Measurements from ENCODE around the gene DHX16.

The DHX16 gene

DNA sequence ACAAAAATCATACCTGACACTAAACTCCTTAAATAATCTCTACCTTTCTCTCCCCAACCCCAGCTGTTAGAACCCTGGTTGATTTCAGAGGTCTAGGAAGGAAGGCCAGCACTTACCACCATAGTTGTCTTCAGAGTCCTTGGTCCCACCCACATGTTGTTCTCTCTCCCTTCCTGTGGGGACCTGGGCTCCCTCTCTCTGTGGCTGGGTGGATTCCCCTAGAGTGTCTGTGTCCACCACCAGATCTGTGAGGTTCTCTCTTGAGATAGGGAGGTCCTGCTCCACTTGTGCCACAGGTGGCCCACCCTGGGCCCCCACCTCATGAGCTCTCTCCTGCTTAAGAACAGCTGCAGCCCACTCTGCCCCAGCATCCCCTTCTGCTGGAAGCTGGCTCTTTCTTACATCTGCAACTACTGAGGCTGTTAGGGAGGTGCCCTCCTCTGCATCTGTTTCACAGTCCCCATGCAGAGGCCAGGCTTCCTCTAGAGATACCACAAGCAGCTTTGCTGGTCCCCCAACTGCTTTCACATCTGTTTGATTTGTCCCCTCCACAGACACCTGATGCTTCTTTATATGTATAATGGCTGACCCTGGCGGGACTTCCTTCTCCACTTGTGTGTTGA, 39.1 kb upstream of the DHX16 start:
- Mint-ChIP-seq H3K27ac (peak overlapping the region; percentile 92), H3K27me3 (no peaks in the 10 kb centered on the region), H3K4me3 (peak overlapping the region; percentile 67), H3K36me3 (peaks cover 71% of the 10 kb centered on the region), H3K9me3 (no peaks in the 10 kb centered on the region), H3K4me1 (peaks cover 56% of the 10 kb centered on the region)
- CTCF ChIA-PET: interaction anchor here (1.1 to 1.8 kb wide), 3 partner anchors 10 to 39 kb away, joined by 4 to 10 read pairs (median 4); partner anchors contain the start of gene DHX16
- peak; percentile 51 for DNase-seq

DNA sequence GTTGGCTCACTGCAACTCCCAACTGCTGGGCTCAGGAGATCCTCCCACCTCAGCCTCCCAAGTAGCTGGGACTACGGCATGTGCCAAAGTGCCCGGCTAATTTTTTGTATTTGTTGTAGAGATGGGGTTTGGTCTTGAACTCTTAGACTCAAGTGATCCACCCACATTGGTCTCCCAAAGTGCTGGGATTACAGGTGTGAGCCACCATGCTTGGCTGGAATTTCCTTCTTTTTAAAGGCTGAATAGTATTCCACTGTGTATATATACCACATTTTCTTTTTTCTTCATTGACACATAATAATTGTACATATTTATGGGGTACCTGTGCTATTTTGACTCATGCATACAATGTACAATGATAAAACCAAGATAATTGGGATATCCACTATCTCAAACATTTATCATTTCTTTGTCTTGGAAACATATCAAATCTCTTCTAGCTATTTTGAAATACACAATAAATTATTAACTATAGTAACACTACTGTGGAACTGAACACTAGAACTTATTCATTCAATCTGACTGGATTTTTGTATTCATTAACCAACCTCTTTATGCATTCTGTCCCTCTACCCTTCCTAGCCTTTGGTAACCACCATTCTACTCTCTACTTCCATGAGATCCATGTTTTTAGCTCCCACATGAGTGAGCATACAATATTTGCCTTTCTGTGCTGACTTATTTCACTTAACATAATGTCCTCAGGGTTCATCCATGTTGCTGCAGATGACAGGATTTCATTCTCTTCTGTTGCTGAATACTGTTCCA, 36.5 kb upstream of the DHX16 start:
- DNase-seq: no peak
- no peak overlapping the region for H3K27ac Mint-ChIP-seq
- H3K27me3 Mint-ChIP-seq: no peaks in the 10 kb centered on the region
- H3K4me1 Mint-ChIP-seq: peaks cover 35% of the 10 kb centered on the region
- CTCF ChIA-PET: interaction anchor here (0.8 kb wide), 1 partner anchor 30 kb away, joined by 3 read pairs; no protein-coding TSS in a partner anchor
- no peaks in the 10 kb centered on the region for H3K9me3 Mint-ChIP-seq
- peaks cover 70% of the 10 kb centered on the region for H3K36me3 Mint-ChIP-seq
- H3K4me3 Mint-ChIP-seq: no peak overlapping the region

DNA sequence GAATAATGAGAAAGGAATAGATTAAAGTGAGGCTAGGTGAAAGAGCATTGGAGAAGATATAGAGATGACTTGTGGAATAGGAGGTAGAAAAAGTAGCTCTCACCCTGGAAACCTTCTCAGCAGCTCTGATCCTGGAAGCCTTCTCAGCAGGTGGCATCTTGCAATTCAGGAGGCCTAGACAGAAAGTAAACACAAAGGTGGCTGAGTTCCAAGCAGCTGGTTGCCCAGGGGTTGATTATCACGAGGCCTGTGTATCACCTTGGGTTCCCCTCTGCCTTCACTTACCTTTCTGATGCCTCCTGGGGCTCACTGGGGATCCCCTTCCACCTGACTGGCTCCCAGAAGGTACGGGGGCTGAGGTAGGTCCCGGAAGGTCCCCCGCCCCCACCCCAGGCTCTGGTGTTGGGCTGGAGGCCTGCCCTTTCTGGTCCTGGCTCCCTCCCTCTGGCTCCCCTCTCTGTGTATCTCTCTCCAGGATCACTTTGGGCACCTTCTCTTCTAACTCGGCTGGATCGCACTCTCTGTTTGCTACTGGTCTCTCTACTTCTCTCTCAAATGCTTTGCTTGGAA, 34.6 kb upstream of the DHX16 start:
- Mint-ChIP-seq H3K36me3 (peaks cover 69% of the 10 kb centered on the region), H3K27me3 (no peaks in the 10 kb centered on the region), H3K9me3 (no peaks in the 10 kb centered on the region), H3K4me1 (peaks cover 19% of the 10 kb centered on the region), H3K4me3 (no peak overlapping the region), H3K27ac (no peak overlapping the region)
- CTCF ChIA-PET: interaction anchor here (0.7 kb wide), 1 partner anchor 26 kb away, joined by 3 read pairs; no protein-coding TSS in a partner anchor
- DNase-seq: no peak

DNA sequence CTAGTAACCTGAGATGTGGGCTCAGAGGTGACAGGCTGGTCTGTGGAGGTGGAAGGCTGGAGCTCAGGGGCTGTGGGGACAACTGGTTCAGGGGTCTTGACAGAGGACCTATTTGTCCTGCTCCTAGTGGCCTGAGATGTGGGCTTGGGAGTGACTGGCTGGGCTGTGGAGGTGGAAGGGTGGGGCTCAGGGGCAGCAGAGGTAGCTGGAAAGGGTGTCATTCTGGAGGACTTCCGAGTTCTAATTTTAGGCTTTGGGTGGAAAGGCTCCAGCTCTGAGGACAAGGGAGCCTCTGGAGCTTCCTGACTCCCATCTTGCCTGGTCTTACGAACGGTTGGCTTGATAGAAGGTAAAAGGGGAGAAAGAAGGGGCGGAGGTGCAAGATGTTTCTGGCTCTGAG, 32.8 kb upstream of the DHX16 start:
- H3K4me3 Mint-ChIP-seq: no peak overlapping the region
- peak overlapping the region; percentile 12 for H3K27ac Mint-ChIP-seq
- no peak for DNase-seq
- peaks cover 55% of the 10 kb centered on the region for H3K36me3 Mint-ChIP-seq
- H3K27me3 Mint-ChIP-seq: no peaks in the 10 kb centered on the region
- no peaks in the 10 kb centered on the region for H3K9me3 Mint-ChIP-seq
- peaks cover 2% of the 10 kb centered on the region for H3K4me1 Mint-ChIP-seq
- CTCF ChIA-PET: interaction anchor here (0.7 to 1.1 kb wide), 2 partner anchors 9 to 17 kb away, joined by 3 to 5 read pairs; no protein-coding TSS in a partner anchor

DNA sequence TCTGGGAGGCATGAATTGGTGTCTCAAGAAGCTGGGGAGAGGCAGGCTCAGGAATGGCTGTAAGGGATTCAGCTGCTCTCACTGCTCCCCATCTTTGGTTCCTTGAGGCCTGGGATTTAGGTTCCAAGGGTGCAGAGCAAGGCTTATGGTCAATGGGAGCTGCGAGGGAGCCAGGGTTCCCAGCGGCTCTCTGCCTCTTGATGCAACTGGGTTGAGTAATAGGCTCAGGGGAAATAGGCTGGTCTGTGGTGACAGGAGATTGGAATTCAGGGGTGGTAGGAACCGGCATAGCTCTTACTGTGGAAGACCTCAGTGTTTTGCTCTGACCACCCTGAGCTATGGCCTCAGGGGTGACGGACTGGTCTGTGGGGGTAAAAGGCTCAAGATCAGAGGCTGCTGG, 31.0 kb upstream of the DHX16 start:
- no peaks in the 10 kb centered on the region for H3K4me1 Mint-ChIP-seq
- H3K36me3 Mint-ChIP-seq: peaks cover 56% of the 10 kb centered on the region
- CTCF ChIA-PET: interaction anchor here (0.7 to 1.6 kb wide), 3 partner anchors 12 to 164 kb away, joined by 3 to 5 read pairs (median 3); partner anchors contain the start of genes MDC1 and NRM

DNA sequence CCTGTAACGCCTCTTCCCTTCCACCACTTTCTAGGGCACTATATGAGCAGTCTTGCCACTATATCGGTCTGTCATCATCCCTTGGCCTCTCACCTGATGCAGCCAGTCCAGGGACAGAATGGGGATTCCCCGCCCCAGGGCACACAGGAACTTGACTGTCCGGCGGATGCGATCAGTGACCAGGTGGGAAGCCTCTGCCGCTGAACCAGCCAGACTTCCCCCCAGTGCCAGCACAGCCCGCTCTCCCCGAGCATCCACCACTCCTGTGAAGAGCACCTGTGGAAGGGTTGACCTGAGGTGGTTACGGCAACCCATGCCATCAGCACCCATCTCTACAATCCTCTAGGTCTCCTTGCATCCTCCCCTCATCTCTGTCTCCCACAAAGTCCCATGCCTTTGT, 30.2 kb upstream of the DHX16 start:
- CTCF ChIA-PET: interaction anchor here (1.6 kb wide), 1 partner anchor 12 kb away, joined by 5 read pairs; the partner anchor contains the start of gene NRM
- no peak for DNase-seq
- no peaks in the 10 kb centered on the region for H3K27me3 Mint-ChIP-seq
- no peak overlapping the region for H3K4me3 Mint-ChIP-seq
- no peak overlapping the region for H3K27ac Mint-ChIP-seq
- H3K36me3 Mint-ChIP-seq: peaks cover 52% of the 10 kb centered on the region
- no peaks in the 10 kb centered on the region for H3K4me1 Mint-ChIP-seq
- no peaks in the 10 kb centered on the region for H3K9me3 Mint-ChIP-seq

More for the DNA sequence above, 31.0 kb upstream of the DHX16 start:
- no peak overlapping the region for H3K4me3 Mint-ChIP-seq
- no peak overlapping the region for H3K27ac Mint-ChIP-seq
- no peaks in the 10 kb centered on the region for H3K9me3 Mint-ChIP-seq
- H3K27me3 Mint-ChIP-seq: no peaks in the 10 kb centered on the region
- no peak for DNase-seq

DNA sequence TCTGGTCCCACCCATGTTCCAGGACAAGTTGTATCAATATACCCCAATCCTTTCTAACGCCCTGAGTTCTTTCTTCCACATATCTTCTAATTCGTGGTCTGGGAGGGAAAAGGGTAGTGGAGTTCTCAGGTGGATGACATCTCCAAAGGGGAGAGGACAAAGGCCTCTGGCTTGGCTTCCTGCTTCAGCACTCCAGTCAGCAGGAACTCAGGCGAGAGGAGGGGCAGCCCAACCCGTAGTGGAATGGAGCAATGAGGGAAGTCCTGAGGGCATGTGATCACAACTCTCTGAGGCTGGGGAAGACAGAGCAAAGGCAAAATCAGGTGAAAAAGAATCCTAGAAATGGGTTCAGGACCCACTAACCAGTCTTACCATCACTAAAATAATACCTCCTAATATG, 27.5 kb upstream of the DHX16 start:
- Mint-ChIP-seq H3K9me3 (no peaks in the 10 kb centered on the region), H3K27me3 (no peaks in the 10 kb centered on the region), H3K36me3 (peaks cover 36% of the 10 kb centered on the region), H3K4me3 (no peak overlapping the region), H3K4me1 (no peaks in the 10 kb centered on the region), H3K27ac (no peak overlapping the region)
- DNase-seq: no peak
- CTCF ChIA-PET: no interaction called here

DNA sequence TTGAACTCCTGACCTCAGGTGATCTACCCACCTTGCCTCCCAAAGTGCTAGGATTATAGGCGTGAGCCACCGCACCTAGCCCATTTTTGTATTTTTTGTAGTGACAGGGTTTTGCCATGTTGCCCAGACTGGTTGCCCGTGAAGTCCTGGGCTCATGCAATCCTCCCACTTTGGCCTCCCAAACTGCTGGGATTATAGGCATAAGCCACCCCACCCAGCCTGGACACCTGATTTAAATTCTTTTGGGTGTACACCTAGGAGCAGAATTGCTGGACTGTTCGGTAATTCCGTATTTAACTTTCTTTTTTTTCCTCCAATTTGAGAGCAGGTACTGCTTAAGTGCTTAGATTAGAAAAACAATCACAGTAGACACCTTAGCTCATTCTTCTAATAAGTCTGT, 23.6 kb upstream of the DHX16 start:
- no peak overlapping the region for H3K4me3 Mint-ChIP-seq
- CTCF ChIA-PET: no interaction called here
- H3K27ac Mint-ChIP-seq: no peak overlapping the region
- DNase-seq: no peak
- no peaks in the 10 kb centered on the region for H3K9me3 Mint-ChIP-seq
- H3K4me1 Mint-ChIP-seq: peaks cover 6% of the 10 kb centered on the region
- H3K27me3 Mint-ChIP-seq: no peaks in the 10 kb centered on the region
- H3K36me3 Mint-ChIP-seq: peaks cover 8% of the 10 kb centered on the region

DNA sequence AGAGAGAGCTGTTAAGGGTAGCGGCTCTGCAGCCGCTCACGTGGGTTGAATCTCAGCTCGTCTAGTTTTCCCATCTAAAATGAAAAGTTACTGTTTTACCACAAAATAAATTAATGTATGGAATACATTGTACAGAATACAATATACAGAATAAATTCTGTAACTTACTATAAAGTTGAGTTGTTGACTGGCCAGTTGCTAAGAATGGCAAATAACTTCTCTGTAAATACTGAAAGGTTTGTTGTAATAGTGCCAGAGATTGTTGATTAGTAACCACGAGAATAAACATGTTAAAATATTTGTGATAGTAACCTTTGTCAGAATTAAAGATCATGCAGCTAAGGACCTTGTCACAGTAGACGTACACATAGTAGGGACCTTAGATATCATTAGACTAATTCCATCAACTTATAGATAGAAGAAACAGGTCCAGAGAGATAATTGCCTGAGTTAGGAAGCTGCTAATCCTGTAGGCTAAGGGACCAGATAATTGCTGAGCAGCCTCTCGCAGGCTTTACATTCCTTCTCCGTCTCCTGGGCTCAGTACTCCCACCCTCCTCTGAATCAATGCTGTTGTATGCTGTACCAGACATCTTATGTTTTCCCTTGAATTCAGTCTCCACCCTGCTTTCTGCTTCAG, 18.5 kb upstream of the DHX16 start:
- no peaks in the 10 kb centered on the region for H3K27me3 Mint-ChIP-seq
- DNase-seq: no peak

DNA sequence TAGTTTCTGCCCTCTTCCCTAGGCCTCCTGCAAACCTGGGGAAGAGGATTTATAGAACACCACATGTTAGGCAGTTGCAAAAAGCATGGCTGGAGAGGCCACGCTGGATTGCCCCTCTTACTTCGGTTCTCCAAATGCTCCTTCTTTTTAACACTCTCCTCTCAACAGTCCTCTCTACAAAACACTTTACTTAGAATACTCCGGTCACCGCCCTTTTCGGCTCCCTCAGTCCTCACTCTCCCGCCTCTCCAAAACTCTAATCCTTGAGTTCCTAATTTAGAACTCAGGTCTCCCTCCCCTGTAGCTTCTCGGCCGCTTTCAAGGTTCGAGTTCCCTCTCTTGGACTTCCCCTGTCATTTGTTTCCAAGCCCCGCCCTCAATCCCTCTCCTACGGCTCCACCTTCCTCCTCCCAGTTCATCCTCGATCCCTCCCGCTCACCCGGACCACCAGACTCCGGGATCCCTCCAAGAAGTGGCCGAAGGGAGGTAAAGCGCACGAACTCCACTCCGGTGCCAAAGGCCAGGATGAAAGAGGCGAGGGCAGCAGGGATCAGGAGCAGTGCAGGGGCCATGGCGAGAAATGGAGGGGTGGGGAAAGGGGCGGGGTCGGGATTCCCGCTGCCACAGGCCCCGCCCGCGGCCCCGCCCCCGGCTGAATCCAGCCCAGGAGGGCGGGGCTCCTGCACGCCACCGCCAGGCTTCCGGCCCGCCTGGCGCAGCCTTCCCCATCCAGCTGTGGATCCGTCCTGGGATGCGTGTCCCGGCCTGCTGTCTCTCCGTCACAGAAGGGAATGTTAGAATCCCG, 17.8 kb upstream of the DHX16 start, which contains the start of gene NRM:
Gene NRM (minus strand): TSS at position 582 of the 805 bp plus-strand sequence. CDS start 10 bp downstream, at position 572.
- H3K4me3 Mint-ChIP-seq: peak within 1 kb of the TSS; percentile 99
- H3K36me3 Mint-ChIP-seq: peaks cover 20% of the 10 kb centered on the region
- H3K4me1 Mint-ChIP-seq: peaks cover 45% of the 10 kb centered on the region
- no peaks in the 10 kb centered on the region for H3K27me3 Mint-ChIP-seq
- peak within 1 kb of the TSS; percentile 85 for H3K27ac Mint-ChIP-seq
- H3K9me3 Mint-ChIP-seq: no peaks in the 10 kb centered on the region
- CTCF ChIA-PET: interaction anchor here (1.0 to 1.9 kb wide), 3 partner anchors 11 to 41 kb away, joined by 4 to 5 read pairs (median 5); no protein-coding TSS in a partner anchor
- peak; percentile 80 for DNase-seq

More for the DNA sequence above, 18.5 kb upstream of the DHX16 start:
- Mint-ChIP-seq H3K4me1 (peaks cover 45% of the 10 kb centered on the region), H3K4me3 (peak overlapping the region; percentile 99), H3K27ac (no peak overlapping the region), H3K36me3 (peaks cover 14% of the 10 kb centered on the region), H3K9me3 (no peaks in the 10 kb centered on the region)
- CTCF ChIA-PET: interaction anchor here (1.6 to 1.9 kb wide), 2 partner anchors 12 to 31 kb away, joined by 3 to 5 read pairs; no protein-coding TSS in a partner anchor

DNA sequence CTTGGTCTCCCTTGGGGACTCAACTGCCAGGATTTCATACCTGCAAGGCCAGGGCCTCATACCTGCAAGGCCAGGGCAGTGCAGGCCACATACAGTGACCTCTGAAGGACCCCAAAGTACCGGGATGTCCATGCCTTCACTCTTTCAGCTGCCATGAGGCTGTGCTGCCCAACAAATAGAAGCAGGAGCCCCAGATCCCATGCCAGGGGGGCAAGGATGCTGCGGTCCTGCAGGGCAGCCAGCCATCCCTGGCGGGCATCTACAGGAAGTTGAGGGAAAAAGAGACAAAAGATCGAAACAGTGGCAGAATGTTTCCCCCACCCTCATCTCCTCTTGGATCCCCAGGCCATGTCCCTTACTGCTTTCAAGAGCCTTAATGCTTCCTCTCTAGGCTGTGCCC, 17.2 kb upstream of the DHX16 start:
- Mint-ChIP-seq H3K4me1 (peaks cover 45% of the 10 kb centered on the region), H3K27ac (peak overlapping the region; percentile 85), H3K9me3 (no peaks in the 10 kb centered on the region), H3K36me3 (peaks cover 26% of the 10 kb centered on the region), H3K27me3 (no peaks in the 10 kb centered on the region), H3K4me3 (peak overlapping the region; percentile 99)
- CTCF ChIA-PET: interaction anchor here (1.0 to 1.9 kb wide), 3 partner anchors 11 to 41 kb away, joined by 4 to 8 read pairs (median 5); no protein-coding TSS in a partner anchor
- DNase-seq: no peak

DNA sequence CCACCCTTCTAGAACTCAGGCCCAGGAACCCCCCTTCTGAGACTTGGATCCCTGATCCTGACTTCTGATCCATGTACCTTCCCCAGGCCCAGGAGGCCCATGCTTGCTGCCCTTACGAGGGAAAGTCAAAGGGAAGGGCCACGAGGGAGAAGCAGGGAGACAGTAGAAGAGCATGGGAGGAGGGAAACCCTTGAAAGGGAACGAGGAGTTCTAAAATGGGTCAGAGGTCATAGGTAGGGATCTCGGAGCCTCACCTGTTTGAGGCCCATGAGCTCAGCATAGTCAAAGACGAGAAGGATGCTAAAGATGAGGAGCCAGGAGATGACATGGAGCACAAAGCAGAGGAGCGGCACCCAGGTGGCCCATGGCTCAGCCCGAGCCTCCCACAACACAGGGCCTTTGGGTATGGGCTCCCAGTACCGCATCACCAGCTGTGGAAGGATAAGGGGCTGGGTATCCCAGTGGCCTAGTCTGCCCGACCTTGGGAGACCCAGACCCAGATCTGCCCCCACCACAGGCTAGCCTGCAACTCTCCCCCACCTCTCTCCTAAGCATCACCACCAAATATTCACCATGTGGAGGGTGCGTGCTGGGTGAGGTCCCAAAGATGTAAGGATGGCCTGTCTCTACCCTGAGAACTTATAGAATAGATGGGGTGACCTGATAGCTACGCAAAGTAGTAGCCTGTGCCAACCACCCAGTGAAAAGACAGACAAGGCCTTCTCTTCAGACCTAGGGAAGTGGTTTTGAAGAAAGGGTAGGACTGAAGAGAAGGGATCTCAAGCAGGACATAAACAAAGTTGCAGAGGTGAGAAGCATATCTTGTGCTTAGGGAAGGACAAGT, 16.4 kb upstream of the DHX16 start:
- Mint-ChIP-seq H3K27ac (peak overlapping the region; percentile 90), H3K4me3 (peak overlapping the region; percentile 99), H3K9me3 (no peaks in the 10 kb centered on the region), H3K36me3 (peaks cover 31% of the 10 kb centered on the region), H3K4me1 (peaks cover 45% of the 10 kb centered on the region), H3K27me3 (no peaks in the 10 kb centered on the region)
- no peak for DNase-seq
- CTCF ChIA-PET: interaction anchor here (0.6 to 2.8 kb wide), 7 partner anchors 8 to 42 kb away, joined by 3 to 11 read pairs (median 5); partner anchors contain the start of genes DHX16 and TUBB

Measured in activated naive CD4-positive, alpha-beta T cell treated with anti-CD3 and anti-CD28 coated beads, Interleukin-2, amount 10 ng/mL, durations not matched to agents 7 days and 5 days (primary cell).